Ureter (tissue), 1 donor: ENCODE results near the gene RNF43. TPM values are rescaled to one million over a fixed set of nuclear protein-coding genes. Genes with fewer than 3 reads are reported as not detected.

ENCODE experiments used
- total RNA-seq: library from RNA; stranded (reverse); gene quantifications from one replicate; pipeline ENCODE4 v1.2.4, GENCODE V29; 2023
- donor health status: DM: yes; HTN: yes; CAD: no.

RNF43 gene
- total RNA-seq, 1 donor from 2014 or later, result 19.1 TPM

Other genes with a start within 250 kb of the RNF43 start
- not detected for gene EPX, start 224.8 kb downstream of the RNF43 start, total RNA-seq
- gene MKS1, start 198.3 kb downstream of the RNF43 start, total RNA-seq, result 28.7 TPM
- gene LPO, start 178.9 kb downstream of the RNF43 start, total RNA-seq, result not detected
- gene MPO, start 136.6 kb downstream of the RNF43 start, total RNA-seq, result 0.23 TPM
- gene TSPOAP1, start 88.7 kb downstream of the RNF43 start, total RNA-seq, result 21.0 TPM
- gene SUPT4H1, start 65.3 kb downstream of the RNF43 start, total RNA-seq, result 55.2 TPM
- gene HSF5, start 70.9 kb upstream of the RNF43 start, total RNA-seq, result 0.18 TPM
- 76.4 TPM for gene MTMR4, start 97.1 kb upstream of the RNF43 start, total RNA-seq